GM12874 (cell line): ENCODE measurements around the gene SLC44A2.

Experiments
- CTCF ChIP-seq: IDR thresholded peaks from 2 replicates; pipeline ENCODE4 v1.5.1; 2011; ENCODE audit warnings: low read depth, mild to moderate bottlenecking, control low read depth, low read length, moderate library complexity; ENCODE audit not compliant: insufficient read depth

The SLC44A2 gene

DNA sequence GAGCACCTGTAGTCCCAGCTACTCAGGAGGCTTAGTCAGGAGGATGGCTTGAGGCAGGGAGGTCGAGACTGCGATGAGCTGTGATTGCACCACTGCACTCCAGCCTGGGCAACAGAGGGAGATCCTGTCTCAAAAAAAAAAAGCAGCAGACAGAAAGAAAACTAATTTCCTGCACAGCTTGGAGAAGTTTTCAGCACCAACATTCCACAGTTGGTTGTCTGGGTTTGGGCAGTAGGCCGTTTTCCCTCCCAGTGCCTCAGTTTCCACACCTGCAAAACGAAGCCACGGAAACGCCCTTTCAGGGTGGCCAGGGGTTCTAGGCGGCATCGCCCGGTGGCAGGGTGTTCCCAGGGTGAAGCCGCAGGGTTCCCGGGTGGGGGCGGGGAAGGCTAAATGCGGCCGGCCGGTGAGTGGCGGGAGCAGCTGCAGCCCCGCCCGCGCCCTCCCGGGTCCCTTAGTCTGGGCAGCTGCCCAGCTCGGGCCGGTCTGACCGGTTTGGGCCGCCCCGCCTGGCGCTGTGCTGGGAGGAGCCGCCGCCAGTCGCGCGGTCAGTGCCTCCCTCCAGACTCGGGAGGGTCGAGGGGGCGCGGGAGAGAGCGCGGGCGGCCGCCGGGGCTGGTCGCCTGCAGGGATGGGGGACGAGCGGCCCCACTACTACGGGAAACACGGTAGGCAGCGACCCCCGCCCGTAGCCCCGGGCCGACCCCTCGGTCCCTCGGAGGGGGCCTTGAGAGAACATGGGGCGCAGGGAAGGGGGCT lies at the start of gene SLC44A2:
TSS of gene SLC44A2 (plus strand) at position 551 of the 759 bp plus-strand sequence. CDS start at position 632, 81 bp downstream.
- TF ChIP-seq CTCF = no peak

DNA sequence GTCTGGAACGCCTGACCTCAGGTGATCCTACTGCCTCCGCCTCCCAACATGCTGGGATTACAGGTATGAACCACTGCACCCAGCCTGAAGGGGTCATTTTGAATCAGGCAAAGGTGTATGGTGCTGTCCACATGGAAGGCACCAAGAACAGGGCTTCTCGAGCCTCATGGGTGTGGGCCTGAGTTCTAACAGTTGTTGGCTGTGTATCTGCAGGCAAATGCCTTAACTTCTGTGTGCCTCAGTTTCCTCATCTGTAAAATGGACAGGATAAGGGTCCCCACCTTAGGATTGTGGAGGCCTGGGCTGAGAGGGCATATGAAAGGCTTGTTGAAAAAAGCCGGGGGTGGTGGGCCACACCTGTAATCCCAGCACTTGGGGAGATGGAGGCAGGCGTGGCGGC lies 47.4 kb upstream of the SLC44A2 start:
- no peak for TF ChIP-seq CTCF

GRCh38 chr19:10580979-10581631 lies 44.2 kb upstream of the SLC44A2 start:
- peak; percentile 97 for TF ChIP-seq CTCF

GRCh38 chr19:10582091-10582490 lies 43.3 kb upstream of the SLC44A2 start:
- TF ChIP-seq CTCF = no peak

GRCh38 chr19:10583036-10583776 lies 42.1 kb upstream of the SLC44A2 start:
- TF ChIP-seq CTCF = no peak

DNA sequence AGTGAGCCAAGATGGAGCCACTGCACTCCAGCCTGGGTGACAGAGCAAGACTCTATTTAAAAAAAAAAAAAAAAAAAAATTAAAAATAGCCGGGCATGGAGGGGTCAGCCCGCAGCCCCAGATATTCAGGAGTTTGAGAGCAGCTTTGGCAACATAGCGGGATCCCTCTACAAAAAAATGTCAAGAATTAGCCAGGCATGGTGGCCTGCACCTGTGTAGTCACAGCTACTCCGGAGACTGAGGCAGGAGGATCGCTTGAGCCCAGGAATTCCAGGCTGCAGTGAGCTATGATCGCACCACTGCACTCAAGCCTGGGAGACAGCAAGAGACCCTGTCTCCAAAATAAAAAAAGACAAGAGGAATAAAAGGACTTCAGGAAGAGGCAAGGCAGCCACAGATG lies 39.0 kb upstream of the SLC44A2 start:
- TF ChIP-seq CTCF = no peak
